NB4 (cell line): Measurements from ENCODE around the gene RPS6KA4.

Experiments
- MAX ChIP-seq: IDR thresholded peaks from 2 replicates; pipeline ENCODE4 v1.6.1; 2011; ENCODE audit warnings: low read depth, low read length
- MYC ChIP-seq: IDR thresholded peaks from 2 replicates; pipeline ENCODE4 v1.6.1; 2011; ENCODE audit warnings: low read depth, low read length
- POLR2A ChIP-seq: IDR thresholded peaks from 2 replicates; pipeline ENCODE4 v1.6.1; 2011; ENCODE audit warnings: mild to moderate bottlenecking; ENCODE audit not compliant: insufficient read length; ENCODE audit errors: extremely low read depth
- TF ChIP-seq, protein P1 (sequence below): IDR thresholded peaks from one replicate; pipeline ENCODE4 v1.5.1; 2012; ENCODE audit warnings: low read depth, low read length

DNA sequence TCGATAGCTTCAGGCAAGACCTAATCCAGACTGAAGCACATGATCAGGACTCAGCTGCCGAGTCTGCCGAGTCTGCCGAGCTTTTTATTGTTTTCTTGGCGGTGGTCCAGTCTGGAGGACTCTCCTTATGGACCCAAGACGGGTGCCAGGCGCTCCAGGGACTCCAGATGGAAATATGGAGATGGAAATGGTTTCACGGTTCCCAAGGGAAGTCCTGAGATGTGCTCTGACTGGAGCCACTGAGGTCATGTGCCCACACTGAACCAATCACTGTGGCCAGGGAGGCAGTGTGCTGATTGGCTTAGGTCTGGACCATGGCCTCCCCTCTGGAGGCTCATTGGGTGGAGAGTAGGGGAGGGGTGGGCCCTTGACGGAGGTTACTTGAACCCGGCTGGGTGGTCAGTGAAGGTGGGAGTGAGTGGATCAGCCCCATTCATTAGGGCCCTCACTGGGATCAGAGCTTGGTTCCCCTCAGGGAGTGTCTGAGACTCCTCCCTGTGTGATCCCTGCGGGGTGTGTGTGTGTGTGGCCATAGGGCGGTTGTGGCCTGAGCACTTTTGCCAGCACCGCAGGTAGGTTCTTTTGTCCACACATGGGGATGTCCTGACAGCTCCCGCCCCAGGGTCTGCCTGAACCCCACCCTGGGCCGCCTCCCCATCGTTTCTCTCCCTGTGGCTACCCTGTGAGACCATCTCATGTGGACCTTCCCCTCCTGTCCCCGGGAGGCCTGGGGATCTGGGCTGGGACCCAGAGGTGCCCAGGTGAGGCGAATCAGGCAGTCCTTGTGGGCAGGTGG is 14.0 kb downstream of the RPS6KA4 start:
- TF ChIP-seq, protein P1, sequence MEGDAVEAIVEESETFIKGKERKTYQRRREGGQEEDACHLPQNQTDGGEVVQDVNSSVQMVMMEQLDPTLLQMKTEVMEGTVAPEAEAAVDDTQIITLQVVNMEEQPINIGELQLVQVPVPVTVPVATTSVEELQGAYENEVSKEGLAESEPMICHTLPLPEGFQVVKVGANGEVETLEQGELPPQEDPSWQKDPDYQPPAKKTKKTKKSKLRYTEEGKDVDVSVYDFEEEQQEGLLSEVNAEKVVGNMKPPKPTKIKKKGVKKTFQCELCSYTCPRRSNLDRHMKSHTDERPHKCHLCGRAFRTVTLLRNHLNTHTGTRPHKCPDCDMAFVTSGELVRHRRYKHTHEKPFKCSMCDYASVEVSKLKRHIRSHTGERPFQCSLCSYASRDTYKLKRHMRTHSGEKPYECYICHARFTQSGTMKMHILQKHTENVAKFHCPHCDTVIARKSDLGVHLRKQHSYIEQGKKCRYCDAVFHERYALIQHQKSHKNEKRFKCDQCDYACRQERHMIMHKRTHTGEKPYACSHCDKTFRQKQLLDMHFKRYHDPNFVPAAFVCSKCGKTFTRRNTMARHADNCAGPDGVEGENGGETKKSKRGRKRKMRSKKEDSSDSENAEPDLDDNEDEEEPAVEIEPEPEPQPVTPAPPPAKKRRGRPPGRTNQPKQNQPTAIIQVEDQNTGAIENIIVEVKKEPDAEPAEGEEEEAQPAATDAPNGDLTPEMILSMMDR, result no peak
- TF ChIP-seq POLR2A (no peak), MYC (no peak), MAX (no peak)
